Erythroblast (primary cell): Measurements from ENCODE around the gene MUC2.

Experiments
- DNase-seq, 2 experiments: peaks; one replicate each; lab custom pipeline; 2025; lab: John Stamatoyannopoulos, UW
- GATA1 ChIP-seq: IDR thresholded peaks from 2 replicates; pipeline ENCODE4 v1.6.1; 2011; ENCODE audit warnings: low read depth, mild to moderate bottlenecking, control low read depth, low read length, moderate library complexity
- POLR2A ChIP-seq: IDR thresholded peaks from 2 replicates; pipeline ENCODE4 v1.6.1; 2011; ENCODE audit warnings: mild to moderate bottlenecking, low read length

MUC2 gene

GRCh38 chr11:1062075-1062820, 12.4 kb upstream of the MUC2 start:
- TF ChIP-seq GATA1 (no peak), POLR2A (no peak)
- no peak for DNase-seq

GRCh38 chr11:1064167-1064566, 10.5 kb upstream of the MUC2 start:
- no peak for DNase-seq
- TF ChIP-seq GATA1 (no peak), POLR2A (no peak)

DNA sequence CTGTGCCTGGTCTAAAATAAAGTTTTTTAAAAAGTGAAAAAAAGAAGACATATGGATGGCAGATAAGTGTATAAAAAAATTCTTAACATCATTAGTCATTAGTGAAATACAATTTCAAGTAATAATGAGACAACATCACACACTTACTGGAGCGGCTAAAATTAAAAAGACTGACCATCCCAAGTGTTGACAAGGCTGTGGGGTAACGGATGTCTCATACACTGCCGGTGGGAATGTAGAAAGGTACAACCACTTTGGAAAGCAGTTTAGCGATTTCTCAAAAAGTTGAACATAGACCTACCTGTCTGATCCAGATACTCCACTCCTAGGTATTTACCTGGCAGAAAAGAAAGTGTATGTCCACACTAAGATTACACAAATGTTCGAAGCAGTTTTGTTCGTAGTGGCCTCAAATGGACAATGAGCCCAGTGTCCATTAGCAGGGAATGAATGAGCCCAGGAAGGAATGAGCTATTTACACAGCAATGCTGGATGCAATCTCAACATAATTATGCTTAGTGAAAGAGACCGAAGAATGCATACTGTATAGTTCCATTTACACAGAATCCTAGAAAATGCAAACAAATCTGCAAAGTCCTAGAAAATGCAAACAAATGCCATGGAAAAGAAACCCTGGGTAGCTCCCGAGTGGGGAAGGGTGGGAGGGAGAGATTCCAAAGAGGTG, 6.7 kb upstream of the MUC2 start:
- no peak for TF ChIP-seq GATA1
- no peak for TF ChIP-seq POLR2A
- DNase-seq: no peak

GRCh38 chr11:1069740-1070139, 4.9 kb upstream of the MUC2 start:
- DNase-seq: no peak

DNA sequence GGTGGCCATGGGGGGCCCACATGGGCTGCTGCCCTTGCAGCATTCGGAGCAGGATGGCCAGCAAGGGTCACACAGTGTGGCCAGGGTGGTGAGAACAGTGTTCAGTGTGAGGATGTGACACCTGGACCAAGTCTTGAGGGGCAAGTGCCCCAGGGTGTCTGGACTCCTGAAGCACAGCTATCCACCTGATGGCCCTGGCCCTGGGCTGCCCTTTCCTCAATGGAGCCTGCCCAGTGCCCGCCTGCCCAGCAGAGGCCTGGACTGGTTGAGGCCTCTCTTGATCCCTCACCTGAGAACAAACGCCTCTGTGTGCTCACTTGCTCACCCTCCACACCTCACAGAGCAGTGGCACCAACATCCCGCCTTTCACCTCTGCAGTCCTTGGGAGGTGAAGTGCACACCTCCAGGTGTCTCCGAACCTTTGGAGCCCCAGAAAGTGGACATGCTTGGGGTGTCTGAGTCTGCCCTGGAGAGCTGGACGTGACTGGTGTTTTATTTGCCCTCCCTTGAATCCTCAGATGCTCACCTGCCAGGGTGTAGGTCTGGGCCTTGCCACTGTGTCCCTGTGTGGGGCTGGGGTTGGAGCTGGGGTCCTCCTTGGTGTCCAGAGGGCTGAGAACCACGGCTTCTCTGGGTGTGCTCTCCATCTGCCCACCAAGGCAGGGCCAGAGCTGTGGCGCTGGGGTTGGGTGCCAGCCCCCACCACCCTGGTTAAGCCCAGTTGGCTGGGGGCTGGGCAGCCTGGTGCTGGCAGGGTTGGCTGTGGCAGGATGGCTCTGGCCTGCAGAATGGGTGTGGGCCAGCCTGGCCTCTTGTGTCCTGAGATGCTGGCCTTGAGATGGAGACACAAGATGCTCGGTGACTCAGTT, 3.8 kb upstream of the MUC2 start:
- no peak for DNase-seq
- TF ChIP-seq POLR2A: no peak

More at GRCh38 chr11:1069740-1070139, 4.9 kb upstream of the MUC2 start:
- TF ChIP-seq POLR2A: no peak
- no peak for TF ChIP-seq GATA1

DNA sequence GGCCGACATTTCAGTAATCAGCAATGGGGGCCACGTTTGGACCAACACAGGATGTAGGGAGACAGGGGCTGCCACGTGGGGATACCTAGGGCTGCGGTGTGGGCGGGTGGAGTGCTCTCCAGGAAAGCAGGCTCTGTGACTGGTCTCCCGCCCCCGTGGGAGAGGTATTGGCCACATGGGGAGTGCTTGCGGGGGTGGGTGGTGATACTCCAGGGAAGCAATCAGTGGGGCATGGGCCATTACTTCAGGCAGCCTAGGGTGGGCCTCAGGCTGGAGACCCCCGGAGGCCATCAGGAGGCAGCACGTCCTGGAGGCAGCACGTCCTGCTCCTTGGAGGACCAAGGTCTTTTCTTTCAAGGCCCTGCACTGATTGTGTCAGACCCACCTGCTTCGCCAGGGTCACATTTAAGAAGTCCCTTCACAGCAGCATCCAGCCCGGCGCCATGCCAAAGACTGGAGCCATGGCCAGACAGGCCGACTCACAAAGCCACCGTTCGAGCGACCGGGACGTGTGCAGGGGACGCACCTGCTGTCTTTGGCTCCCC, 3.0 kb upstream of the MUC2 start:
- no peak for DNase-seq
- no peak for TF ChIP-seq GATA1
- TF ChIP-seq POLR2A: no peak

- TF ChIP-seq POLR2A: no peak
- TF ChIP-seq GATA1: no peak
- no peak for DNase-seq
Observed at GRCh38 chr11:1072116-1072820, 2.4 kb upstream of the MUC2 start.

- no peak for DNase-seq
- TF ChIP-seq POLR2A (no peak), GATA1 (no peak)
Observed at GRCh38 chr11:1072821-1073231, 1.8 kb upstream of the MUC2 start.

- TF ChIP-seq POLR2A: no peak
- TF ChIP-seq GATA1: no peak
- no peak for DNase-seq
Observed at GRCh38 chr11:1073261-1073724, 1.4 kb upstream of the MUC2 start.

GRCh38 chr11:1073851-1074243, 827 bp upstream of the MUC2 start:
- TF ChIP-seq POLR2A (no peak), GATA1 (no peak)
- no peak for DNase-seq

DNA sequence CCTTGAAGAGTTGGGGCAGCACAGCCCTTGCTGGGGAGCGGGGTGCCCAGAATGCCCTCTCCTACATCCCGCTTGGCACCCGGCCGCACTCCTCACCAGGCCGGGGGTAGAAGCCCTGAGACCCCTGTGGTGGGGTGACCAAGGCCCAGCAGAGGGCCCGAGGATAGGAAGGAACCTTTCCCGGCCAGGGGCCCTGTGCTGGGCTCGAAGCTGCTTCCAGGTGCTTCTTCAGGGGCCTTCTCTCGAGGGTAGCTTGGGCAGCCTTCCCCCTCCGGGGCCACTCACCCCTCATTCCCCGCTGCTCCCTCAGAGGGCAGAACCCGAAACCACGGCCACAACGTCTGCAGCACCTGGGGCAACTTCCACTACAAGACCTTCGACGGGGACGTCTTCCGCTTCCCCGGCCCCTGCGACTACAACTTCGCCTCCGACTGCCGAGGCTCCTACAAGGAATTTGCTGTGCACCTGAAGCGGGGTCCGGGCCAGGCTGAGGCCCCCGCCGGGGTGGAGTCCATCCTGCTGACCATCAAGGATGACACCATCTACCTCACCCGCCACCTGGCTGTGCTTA, 752 bp downstream of the MUC2 start:
- TF ChIP-seq GATA1: no peak
- no peak for TF ChIP-seq POLR2A
- no peak for DNase-seq

- no peak for DNase-seq
- TF ChIP-seq GATA1: no peak
- TF ChIP-seq POLR2A: no peak
Observed at GRCh38 chr11:1076061-1076665, 1.5 kb downstream of the MUC2 start.

- TF ChIP-seq POLR2A: no peak
- no peak for TF ChIP-seq GATA1
- no peak for DNase-seq
Observed at GRCh38 chr11:1077033-1077416, 2.4 kb downstream of the MUC2 start.
